ENCODE results near the gene TMEM60. TPM values are rescaled to one million over a fixed set of nuclear protein-coding genes. Genes with fewer than 3 reads are reported as not detected.
A peak's percentile ranks its signal among the peaks of the same experiment; 100 is the strongest.
"Not testable (repeated sequence)": the region's sequence is repeated elsewhere in the genome, so short reads cannot be mapped to it uniquely, and the experiment has no call there.

Gene TMEM60
- total and polyA plus RNA-seq, 2 experiments from 2014 or later, result 12.6 to 44.4 TPM

- DNase-seq (ENCODE audit: low read depth in 1 of 2, low spot score in 1 of 2), result no peak
- no peaks in the 10 kb centered on the region for H3K27me3 ChIP-seq
- H3K4me3 ChIP-seq, result no peak overlapping the region
- no peak overlapping the region for H3K27ac ChIP-seq
- no peak for TF ChIP-seq CTCF (IDR thresholded peaks at IDR 0.05; ENCODE audit: low read depth, low read length)
- peaks cover 39% of the 10 kb centered on the region for H3K4me1 ChIP-seq (ENCODE audit: low read depth)
- no peaks in the 10 kb centered on the region for H3K9me3 ChIP-seq (ENCODE audit: low read depth)
- no peaks in the 10 kb centered on the region for H3K36me3 ChIP-seq
Observed at GRCh38 chr7:77837966-77838365, 39.7 kb upstream of the TMEM60 start.

GRCh38 chr7:77837275-77837674 is 39.0 kb upstream of the TMEM60 start:
- no peaks in the 10 kb centered on the region for H3K36me3 ChIP-seq
- no peaks in the 10 kb centered on the region for H3K9me3 ChIP-seq (ENCODE audit: low read depth)
- peak overlapping the region; percentile 3 for H3K27ac ChIP-seq
- peaks cover 40% of the 10 kb centered on the region for H3K4me1 ChIP-seq (ENCODE audit: low read depth)
- no peak overlapping the region for H3K4me3 ChIP-seq
- H3K27me3 ChIP-seq, result no peaks in the 10 kb centered on the region
- DNase-seq (ENCODE audit: low read depth in 1 of 2, low spot score in 1 of 2), result no peak
- no peak for TF ChIP-seq CTCF (IDR thresholded peaks at IDR 0.05; ENCODE audit: low read depth, low read length)

GRCh38 chr7:77836425-77836824 is 38.2 kb upstream of the TMEM60 start:
- DNase-seq (ENCODE audit: low read depth in 1 of 2, low spot score in 1 of 2); H3K27ac ChIP-seq; H3K9me3 ChIP-seq (ENCODE audit: low read depth); H3K36me3 ChIP-seq; H3K27me3 ChIP-seq; H3K4me3 ChIP-seq: not testable (repeated sequence)
- peaks cover 45% of the 10 kb centered on the region for H3K4me1 ChIP-seq (ENCODE audit: low read depth)

GRCh38 chr7:77833136-77833535 is 34.9 kb upstream of the TMEM60 start:
- Histone ChIP-seq H3K4me1 (ENCODE audit: low read depth) (peaks cover 45% of the 10 kb centered on the region), H3K9me3 (ENCODE audit: low read depth) (no peaks in the 10 kb centered on the region), H3K36me3 (no peaks in the 10 kb centered on the region), H3K27ac (no peak overlapping the region), H3K4me3 (no peak overlapping the region), H3K27me3 (no peaks in the 10 kb centered on the region)
- TF ChIP-seq CTCF (IDR thresholded peaks at IDR 0.05; ENCODE audit: low read depth, low read length), result no peak
- no peak for DNase-seq (ENCODE audit: low read depth in 1 of 2, low spot score in 1 of 2)

- Histone ChIP-seq H3K36me3 (no peaks in the 10 kb centered on the region), H3K27me3 (no peaks in the 10 kb centered on the region), H3K4me3 (no peak overlapping the region), H3K9me3 (ENCODE audit: low read depth) (no peaks in the 10 kb centered on the region), H3K4me1 (ENCODE audit: low read depth) (peaks cover 33% of the 10 kb centered on the region), H3K27ac (peak overlapping the region; percentile 26)
- no peak for TF ChIP-seq CTCF (IDR thresholded peaks at IDR 0.05; ENCODE audit: low read depth, low read length)
- no peak for DNase-seq (ENCODE audit: low read depth in 1 of 2, low spot score in 1 of 2)
Observed at GRCh38 chr7:77831953-77832352, 33.7 kb upstream of the TMEM60 start.

- DNase-seq (ENCODE audit: low read depth in 1 of 2, low spot score in 1 of 2), result no peak
- Histone ChIP-seq H3K9me3 (ENCODE audit: low read depth) (no peaks in the 10 kb centered on the region), H3K4me1 (ENCODE audit: low read depth) (peaks cover 31% of the 10 kb centered on the region), H3K36me3 (no peaks in the 10 kb centered on the region), H3K27me3 (no peaks in the 10 kb centered on the region), H3K4me3 (no peak overlapping the region), H3K27ac (no peak overlapping the region)
- TF ChIP-seq CTCF (IDR thresholded peaks at IDR 0.05; ENCODE audit: low read depth, low read length), result no peak
Observed at GRCh38 chr7:77831481-77831880, 33.2 kb upstream of the TMEM60 start.
